Hematopoietic multipotent progenitor cell treated with erythropoietin and hydrocortisone succinate and interleukin-3 and kit ligand, for 15 days (in vitro differentiated cells): Measurements from ENCODE around the gene NIFK.
A peak's percentile ranks its signal among the peaks of the same experiment; 100 is the strongest.

ENCODE experiments used
- DNase-seq: peaks from one replicate; pipeline ENCODE4 v3.0.0-alpha.2; 2015; ENCODE audit warnings: low spot score

NIFK gene

DNA sequence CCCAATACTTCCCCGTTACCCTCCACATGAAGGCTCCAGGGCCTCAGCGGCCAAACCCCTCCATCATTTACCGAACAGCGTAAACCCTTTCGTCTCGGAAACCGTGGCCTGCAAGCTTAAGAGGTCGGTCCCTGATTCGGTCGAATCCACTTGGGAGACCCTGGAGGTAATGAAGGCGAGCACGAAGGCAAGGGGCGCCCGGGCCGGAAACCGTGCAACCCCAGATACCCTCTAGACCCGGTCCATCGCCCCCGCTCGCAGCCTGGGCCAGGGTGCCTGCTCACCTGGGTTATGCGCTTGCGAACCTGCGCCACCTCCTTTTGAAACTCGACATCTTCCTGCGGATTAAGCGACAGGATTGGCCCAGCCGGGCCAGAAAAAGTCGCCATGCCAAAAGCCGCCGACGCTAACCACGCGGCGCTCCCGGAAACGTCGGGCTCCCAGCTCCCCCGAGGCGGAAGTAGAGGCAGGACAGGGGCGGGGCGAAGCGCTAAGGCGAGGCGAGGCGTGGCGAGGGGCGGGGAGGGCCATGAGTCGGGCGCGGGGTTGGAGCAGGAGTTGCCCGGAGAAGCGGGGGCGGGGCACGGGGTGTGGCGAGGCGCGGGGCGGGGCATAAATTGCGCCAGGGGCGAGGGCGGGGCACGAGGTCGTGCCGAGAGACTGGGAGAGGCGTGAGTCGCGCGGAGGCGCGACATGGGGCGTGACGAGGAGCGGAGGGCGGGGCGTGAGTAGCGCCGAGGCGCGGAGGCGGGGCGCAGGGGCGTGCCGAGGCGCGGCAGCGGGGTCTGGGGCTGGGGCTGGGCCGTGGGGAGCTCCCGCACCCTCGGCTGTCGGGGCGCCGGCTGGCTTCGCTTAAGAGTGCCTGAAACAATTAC, at the start of gene NIFK:
Gene NIFK (minus strand): TSS at position 414 of the 875 bp plus-strand sequence. CDS start 25 bp downstream, at position 389.
- DNase-seq: peak; percentile 98

- DNase-seq: no peak
Measured at GRCh38 chr2:121783180-121783579, 46.5 kb upstream of the NIFK start.

- DNase-seq: no peak
Measured at GRCh38 chr2:121778741-121779487, 42.2 kb upstream of the NIFK start.

- no peak for DNase-seq
Measured at GRCh38 chr2:121777699-121778058, 41.0 kb upstream of the NIFK start.

DNA sequence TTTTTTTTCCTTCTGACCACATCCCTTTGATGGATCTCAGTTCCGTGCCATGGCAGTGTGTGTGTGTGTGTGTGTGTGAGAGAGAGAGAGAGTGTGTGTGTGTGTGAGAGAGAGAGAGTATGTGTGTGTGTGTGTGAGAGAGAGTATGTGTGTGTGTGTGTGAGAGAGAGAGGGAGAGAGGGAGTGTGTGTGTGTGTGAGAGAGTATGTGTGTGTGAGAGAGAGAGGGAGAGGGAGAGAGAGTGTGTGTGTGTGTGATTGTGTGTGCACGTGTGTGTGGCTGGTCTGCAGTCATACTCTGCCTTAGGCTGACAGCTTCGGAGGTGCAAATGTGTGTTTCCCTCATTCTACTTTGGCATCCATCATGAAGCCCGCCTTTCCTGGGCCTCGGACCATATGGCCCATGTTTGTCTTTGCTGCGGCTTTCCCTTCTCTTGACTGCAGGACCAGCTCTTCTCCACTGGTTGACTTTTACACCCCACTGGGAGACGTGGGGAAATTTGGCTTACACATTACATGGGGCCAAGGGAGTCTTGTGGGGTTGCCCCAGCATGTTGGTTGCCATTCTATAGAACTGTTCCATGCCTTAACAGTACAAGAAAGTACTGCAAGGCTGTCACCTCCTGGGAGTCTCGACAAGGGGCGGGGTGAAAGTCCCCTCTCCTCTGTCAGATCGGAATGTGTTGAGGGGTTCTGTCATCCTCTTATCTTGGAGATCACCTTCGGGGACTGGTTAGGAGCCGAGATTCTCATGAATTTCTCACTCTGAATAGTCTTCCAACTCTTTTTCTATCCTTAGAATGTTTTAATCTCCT, 40.4 kb upstream of the NIFK start:
- DNase-seq: no peak

GRCh38 chr2:121776361-121776760, 39.7 kb upstream of the NIFK start:
- no peak for DNase-seq

GRCh38 chr2:121774235-121774634, 37.6 kb upstream of the NIFK start:
- no peak for DNase-seq

DNA sequence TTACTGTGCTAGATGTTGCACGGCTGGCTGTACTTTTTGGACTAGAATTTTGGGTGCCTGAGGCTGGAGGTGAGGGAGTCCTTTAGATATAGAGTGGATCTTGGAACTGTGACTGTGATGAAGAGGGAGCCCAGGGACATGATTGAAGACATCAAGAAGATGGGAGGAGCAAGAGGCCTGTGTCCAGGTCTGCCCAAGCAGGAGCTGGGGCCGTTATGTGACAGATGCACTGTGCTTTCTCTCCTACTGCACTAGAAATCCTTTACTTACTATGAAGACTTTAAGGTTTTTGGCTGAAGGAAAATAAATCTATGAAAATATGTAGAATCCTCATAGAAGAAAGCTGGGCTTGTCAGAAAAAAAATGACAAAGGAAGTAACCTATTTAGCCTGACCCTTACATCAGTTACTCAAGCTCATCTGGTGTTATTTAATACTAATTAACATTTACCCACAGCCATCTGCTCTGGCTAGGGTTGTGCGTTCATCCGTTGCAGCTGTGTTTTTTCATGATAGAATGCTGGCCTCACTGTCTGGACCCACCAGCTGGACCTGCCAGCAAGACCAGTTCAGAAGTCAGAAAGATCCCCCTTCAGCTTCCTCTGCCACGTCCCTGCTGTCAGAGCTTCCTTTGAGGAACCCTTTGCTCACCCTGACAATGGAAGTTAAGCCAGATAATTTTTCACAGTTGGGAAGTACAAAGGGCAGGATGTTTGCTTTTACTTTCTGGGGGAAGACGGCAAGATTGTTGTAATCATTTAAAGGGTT, 35.5 kb upstream of the NIFK start:
- DNase-seq: no peak

GRCh38 chr2:121768143-121768755, 31.6 kb upstream of the NIFK start:
- DNase-seq: no peak

DNA sequence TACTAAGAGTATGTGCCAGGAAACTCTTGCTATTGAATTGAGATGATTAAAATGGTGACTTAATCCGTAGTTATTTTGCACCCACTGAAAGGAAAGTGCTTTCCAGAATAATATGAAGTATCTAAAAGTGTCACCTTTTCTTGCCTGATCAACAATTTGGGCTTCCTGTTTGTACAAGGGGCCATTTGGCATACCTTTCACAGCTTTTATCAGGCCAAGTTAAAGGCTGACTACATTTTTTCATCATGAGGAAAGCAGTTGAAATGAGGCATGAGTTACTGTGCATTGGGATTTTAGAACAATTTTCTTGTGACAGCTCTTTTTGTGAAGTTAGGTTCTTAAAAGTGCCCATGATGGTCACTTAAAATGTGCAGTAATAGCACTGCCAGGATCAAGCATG, 29.9 kb upstream of the NIFK start:
- no peak for DNase-seq

- no peak for DNase-seq
Measured at GRCh38 chr2:121764681-121765228, 28.1 kb upstream of the NIFK start.

- peak; percentile 99 for DNase-seq
Measured at GRCh38 chr2:121755237-121756111, 18.8 kb upstream of the NIFK start, which contains the start of gene TSN. TSN (plus strand) TSS chr2:121755651; CDS start chr2:121755780, 129 bp downstream.

DNA sequence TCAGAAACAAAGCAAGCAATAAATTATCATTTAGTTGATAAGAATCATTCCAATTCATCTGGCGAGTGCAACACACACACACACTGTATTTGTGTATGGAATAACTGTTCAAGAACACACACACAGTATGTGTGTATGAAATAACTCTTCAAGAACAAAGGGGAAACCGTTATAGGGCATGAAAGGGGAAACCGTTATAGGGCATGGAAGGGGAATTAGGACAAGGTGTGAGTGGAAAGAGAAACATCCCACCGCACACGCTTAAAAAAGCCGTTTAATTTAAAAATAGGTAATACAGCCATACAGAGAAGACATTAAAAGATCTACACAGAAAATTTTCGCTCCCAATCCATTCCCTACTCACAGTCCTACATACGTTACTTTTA, 18.2 kb upstream of the NIFK start:
- no peak for DNase-seq

- DNase-seq: peak; percentile 38
Measured at GRCh38 chr2:121748202-121748601, 11.5 kb upstream of the NIFK start.

DNA sequence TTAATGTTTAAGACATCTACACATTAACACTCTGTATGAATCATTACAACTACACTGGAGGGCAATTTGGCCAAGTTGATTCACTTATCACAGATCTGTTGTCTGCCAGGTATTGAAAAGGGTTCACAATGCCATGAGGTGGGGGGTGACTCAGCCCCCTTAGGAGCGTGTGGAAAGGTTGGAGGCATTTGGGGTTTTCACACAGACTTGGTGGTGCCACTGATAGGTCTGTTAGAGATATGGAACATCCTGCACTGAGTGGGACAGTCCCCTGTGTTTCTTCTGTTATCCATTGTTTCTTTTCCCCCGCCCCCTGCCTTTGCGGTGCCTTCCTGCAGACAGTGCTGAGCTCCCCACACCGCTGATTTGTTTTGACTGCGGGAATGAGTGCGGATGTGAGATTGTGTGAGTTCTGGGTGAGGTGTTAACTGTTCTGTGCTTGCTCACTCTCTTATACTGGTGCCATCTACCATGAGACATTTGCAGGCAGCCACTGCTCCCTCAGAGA, 9.4 kb upstream of the NIFK start:
- no peak for DNase-seq

DNA sequence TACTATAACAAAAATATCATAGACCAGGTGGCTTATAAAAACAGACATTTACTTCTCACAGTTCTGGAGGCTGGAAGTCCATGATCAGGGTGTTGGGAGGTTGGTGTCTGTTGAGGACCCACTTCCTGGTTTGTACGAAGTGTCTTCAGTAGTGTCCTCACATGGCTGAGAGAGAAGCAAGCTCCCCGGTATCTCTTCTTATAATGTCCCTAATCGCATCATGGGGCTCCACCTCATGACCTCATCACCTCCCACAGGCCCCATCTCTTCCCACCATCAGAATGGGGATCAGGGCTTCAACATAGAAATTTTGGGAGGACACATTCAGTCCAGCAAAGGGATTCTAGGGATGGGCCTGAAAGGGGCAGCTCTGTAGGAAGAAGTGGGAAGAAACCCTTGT, 4.8 kb upstream of the NIFK start:
- DNase-seq: no peak

GRCh38 chr2:121740973-121741372, 4.3 kb upstream of the NIFK start:
- no peak for DNase-seq

DNA sequence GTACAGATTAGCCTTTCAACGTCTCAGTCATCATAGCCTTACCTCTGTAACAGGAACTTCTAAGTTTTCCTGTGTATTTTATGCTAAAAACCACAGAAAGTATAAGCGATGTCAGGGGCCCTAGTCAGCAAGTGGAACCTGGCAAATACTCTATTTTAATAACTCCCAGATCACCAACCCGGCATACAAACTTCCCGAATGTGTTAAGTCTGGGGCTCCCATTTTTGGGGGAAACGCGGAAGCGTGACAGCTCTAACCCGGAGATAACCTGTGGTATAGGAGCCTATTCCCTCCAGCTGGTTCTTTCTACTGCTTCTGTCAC, 574 bp downstream of the NIFK start:
- peak; percentile 18 for DNase-seq

- peak; percentile 38 for DNase-seq
Measured at GRCh38 chr2:121735518-121736074, 1.1 kb downstream of the NIFK start.
